Tibial artery (tissue), 4 donors: Measurements from ENCODE around the gene GRIK4.

Experiments used
- DNase-seq, 2 donors: peaks; one replicate each; pipeline ENCODE4 v3.0.0-alpha.2; 2019
- H3K27ac ChIP-seq, 2 donors: fragments of 200-600 bp; sonication (generic) in 1 of 2; 1 replicate in 1 of 2; 2 replicates in 1 of 2; pipeline ENCODE4 v1.5.1; 2018 to 2019; ENCODE audit warnings: mild to moderate bottlenecking in 1 of 2
- H3K27me3 ChIP-seq, 2 donors: fragments of 200-600 bp; sonication (generic) in 1 of 2; one replicate each; pipeline versions ENCODE4 v1.5.1 to v1.6.0; 2016 to 2019
- H3K36me3 ChIP-seq, 3 donors: fragments of 200-600 bp; sonication (generic) in 2 of 3; one replicate each; pipeline ENCODE4 v1.5.1; 2016 to 2019; ENCODE audit warnings: mild to moderate bottlenecking in 2 of 3
- H3K4me1 ChIP-seq, 4 donors: fragments of 200-600 bp; sonication (generic) in 2 of 4; 1 replicate in 3 of 4; 2 replicates in 1 of 4; pipeline ENCODE4 v1.5.1; 2016 to 2019
- H3K4me3 ChIP-seq, 2 donors: fragments of 200-600 bp; sonication (generic) in 1 of 2; 1 replicate in 1 of 2; 2 replicates in 1 of 2; pipeline ENCODE4 v1.5.1; 2018 to 2019; ENCODE audit warnings: mild to moderate bottlenecking in 2 of 2
- H3K9me3 ChIP-seq, 3 donors: fragments of 200-600 bp; sonication (generic) in 1 of 3; one replicate each; pipeline ENCODE4 v1.5.1; 2016 to 2019
- CTCF ChIP-seq, 2 experiments: fragments of 200-600 bp in 1 of 2; fragments of 450-650 bp in 1 of 2; IDR thresholded peaks; one replicate each; pipeline ENCODE4 v1.5.1; 2017 to 2019; ENCODE audit warnings: antibody characterized with exemption in 2 of 2, mild to moderate bottlenecking in 1 of 2, moderate library complexity in 1 of 2
- intact Hi-C: fragments of 100-400 bp; cut with DNase I; formaldehyde crosslinking; loops from one replicate; pipeline ENCODE4 v1.15.0; 2023; ENCODE audit warnings: low total_unique reads

Gene GRIK4

GRCh38 chr11:120561286-120561685, 49.7 kb downstream of the GRIK4 start:
- peaks cover 0 to 17% of the 10 kb centered on the region in 2 donors for H3K27me3 ChIP-seq
- H3K9me3 ChIP-seq, result no peaks in the 10 kb centered on the region
- no peak for TF ChIP-seq CTCF (IDR thresholded peaks at IDR 0.05)
- H3K4me3 ChIP-seq, result no peak overlapping the region
- H3K27ac ChIP-seq, result no peak overlapping the region
- DNase-seq, result peak in 1 of 2 donors; percentile 48
- intact Hi-C loops, result no loop called here
- no peaks in the 10 kb centered on the region for H3K36me3 ChIP-seq
- H3K4me1 ChIP-seq, result peaks cover 0 to 19% (median 15%) of the 10 kb centered on the region in 4 donors

DNA sequence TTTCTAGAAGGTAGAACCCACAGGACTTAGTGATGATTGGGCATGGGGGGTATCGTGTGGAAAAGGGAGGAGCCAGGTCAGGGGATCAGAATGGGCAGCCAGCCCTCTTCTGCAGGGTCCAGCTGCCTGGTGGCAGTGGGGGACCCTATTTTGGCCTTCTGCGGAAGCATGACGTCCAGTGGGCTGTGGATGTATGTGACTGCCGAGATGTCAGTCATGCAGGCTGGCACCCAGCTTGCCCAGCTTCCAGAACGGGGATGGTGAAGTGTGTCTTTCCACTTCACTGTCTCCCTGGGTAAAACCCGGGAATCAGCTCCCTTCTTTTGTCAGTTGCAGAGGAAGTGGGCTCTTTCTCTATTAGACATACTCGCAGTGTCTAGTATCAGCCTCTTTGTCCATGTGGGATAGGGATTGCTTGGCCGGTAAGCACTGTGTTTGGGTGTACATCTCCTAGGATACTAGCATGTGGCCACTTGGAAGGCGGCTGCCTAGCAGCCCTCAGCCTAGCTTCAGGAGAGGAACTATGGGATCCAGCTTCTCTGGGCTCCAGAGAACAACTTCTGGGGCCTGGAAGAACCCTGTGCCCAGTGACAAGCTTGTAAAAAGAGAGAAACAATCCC, 51.4 kb downstream of the GRIK4 start:
- peak in 1 of 2 donors; percentile 46 for DNase-seq
- no peaks in the 10 kb centered on the region for H3K9me3 ChIP-seq
- H3K4me3 ChIP-seq, result no peak overlapping the region
- TF ChIP-seq CTCF (IDR thresholded peaks at IDR 0.05), result no peak
- intact Hi-C loops, result no loop called here
- H3K27me3 ChIP-seq, result peaks cover 0 to 25% of the 10 kb centered on the region in 2 donors
- no peaks in the 10 kb centered on the region for H3K36me3 ChIP-seq
- peaks cover 0 to 19% (median 15%) of the 10 kb centered on the region in 4 donors for H3K4me1 ChIP-seq
- H3K27ac ChIP-seq, result no peak overlapping the region

GRCh38 chr11:120563703-120564572, 52.4 kb downstream of the GRIK4 start:
- H3K27ac ChIP-seq, result no peak overlapping the region
- no peaks in the 10 kb centered on the region for H3K36me3 ChIP-seq
- H3K4me3 ChIP-seq, result peak overlapping the region; percentile 36 to 55
- TF ChIP-seq CTCF (IDR thresholded peaks at IDR 0.05), result no peak
- peaks cover 0 to 19% (median 15%) of the 10 kb centered on the region in 4 donors for H3K4me1 ChIP-seq
- intact Hi-C loops, result no loop called here
- peak in 1 of 2 donors; percentile 69 for DNase-seq
- no peaks in the 10 kb centered on the region for H3K9me3 ChIP-seq
- H3K27me3 ChIP-seq, result peaks cover 0 to 27% of the 10 kb centered on the region in 2 donors

DNA sequence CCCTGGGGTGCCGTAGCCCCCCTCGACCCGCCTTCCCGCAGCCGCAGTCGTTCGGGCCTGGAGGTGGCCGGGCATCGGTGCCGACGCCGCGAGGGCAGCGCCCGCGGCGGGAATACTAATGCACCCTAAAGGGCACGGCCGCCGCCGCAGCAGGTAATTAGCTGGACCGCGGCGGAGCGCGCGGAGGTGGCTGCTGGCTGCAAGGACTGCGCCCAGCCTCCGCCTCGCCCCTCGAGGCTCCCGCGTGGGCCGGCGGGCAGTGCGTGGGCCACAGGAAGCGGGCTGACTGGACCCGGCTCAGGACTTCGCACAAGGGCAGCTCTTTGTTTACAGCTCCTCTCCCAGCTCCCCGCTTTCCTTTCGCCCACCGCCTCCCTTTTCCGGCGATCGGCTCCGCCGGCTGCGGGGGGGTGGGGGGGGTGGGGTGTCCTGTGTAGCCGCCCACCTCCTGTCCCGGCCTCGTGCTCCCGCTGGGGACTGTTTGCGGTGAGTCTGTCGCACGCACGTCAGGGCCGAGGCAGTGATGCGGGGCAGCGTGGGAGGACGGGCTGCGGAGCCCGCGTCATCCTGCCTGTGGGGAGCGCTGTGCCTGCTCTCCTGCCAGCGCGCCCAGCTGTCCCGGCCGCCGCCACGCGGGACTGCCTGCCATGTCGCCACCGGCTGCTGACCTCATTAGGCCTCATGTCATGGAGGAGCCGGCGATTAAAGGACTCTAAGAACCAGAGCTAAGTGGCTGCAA, 53.2 kb downstream of the GRIK4 start:
- H3K9me3 ChIP-seq, result no peaks in the 10 kb centered on the region
- TF ChIP-seq CTCF (IDR thresholded peaks at IDR 0.05), result no peak
- H3K36me3 ChIP-seq, result no peaks in the 10 kb centered on the region
- peaks cover 0 to 27% of the 10 kb centered on the region in 2 donors for H3K27me3 ChIP-seq
- peaks cover 0 to 19% (median 15%) of the 10 kb centered on the region in 4 donors for H3K4me1 ChIP-seq
- intact Hi-C loops, result no loop called here
- H3K27ac ChIP-seq, result no peak overlapping the region
- DNase-seq, result peak in 1 of 2 donors; percentile 71
- H3K4me3 ChIP-seq, result peak overlapping the region; percentile 36 to 55

DNA sequence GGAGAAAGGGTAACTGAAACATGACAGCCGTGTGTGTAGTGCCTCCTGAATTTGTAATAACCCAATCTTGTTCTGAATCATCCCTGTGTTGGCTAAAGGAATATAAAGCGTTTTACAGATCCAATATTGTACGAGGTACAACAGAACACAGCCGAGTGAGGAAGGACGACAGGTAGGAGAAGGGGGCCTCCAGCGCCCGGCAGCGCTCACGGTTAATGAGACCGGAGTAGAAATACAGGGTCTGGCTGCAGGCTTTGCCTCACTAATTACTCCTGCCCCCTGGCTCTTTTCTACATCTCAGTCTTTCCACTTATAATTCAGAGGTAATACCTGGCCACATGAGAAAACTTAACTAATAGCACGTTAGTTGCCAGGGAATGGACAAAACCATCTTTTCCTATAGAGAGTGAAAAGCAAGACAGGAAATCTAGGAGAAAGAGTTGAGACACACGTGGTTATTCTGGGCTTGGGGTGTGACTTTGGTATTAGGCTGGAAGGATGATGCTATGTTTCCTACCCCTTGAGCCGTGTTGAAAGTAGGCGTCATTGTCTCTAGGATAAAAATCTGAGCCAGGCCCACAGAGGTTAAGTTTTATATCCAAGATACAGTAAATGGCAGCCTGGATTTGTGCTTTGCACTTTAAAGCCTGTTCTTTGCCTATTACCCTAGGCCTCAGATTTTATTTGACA, 54.1 kb downstream of the GRIK4 start:
- intact Hi-C loops, result no loop called here
- DNase-seq, result peak in 1 of 2 donors; percentile 32
- TF ChIP-seq CTCF (IDR thresholded peaks at IDR 0.05), result no peak
- no peaks in the 10 kb centered on the region for H3K36me3 ChIP-seq
- H3K9me3 ChIP-seq, result no peaks in the 10 kb centered on the region
- no peak overlapping the region for H3K27ac ChIP-seq
- peaks cover 0 to 19% (median 15%) of the 10 kb centered on the region in 4 donors for H3K4me1 ChIP-seq
- no peak overlapping the region for H3K4me3 ChIP-seq
- peaks cover 0 to 27% of the 10 kb centered on the region in 2 donors for H3K27me3 ChIP-seq
